Measurements from ENCODE around the gene PHF3.

The PHF3 gene

DNA sequence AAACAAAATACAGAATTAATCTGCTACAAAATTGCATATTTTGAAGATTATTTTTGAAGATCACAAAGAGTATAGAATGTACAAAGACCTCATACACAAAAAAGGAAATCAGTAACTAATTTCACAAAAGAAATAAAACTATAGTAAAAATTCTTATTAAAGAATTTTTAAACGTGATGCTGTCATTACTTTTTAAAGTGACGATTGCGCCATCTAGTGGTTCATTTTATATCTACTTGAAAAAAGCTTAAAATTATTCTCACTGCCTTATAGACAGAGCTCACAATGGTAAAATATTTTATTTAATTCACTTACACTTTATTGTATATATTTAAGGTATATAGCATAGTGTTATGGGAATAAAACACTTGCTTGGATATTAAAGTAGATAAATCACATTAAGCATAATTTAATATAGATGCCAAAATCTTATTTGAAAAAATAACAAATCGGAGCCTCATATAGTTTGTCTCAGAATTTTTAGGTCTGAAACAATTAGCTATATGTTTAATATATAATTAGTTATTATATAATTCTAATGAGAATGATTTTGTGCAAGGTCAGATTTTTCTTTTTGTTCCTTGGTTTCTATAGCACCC, 128.8 kb downstream of the PHF3 start:
- no peak overlapping the region for H2AFZ ChIP-seq (ENCODE audit: low read length)
- H3K4me1 ChIP-seq (ENCODE audit: insufficient read depth, low read length, severe bottlenecking) = no peaks in the 10 kb centered on the region
- TF ChIP-seq, protein P1, sequence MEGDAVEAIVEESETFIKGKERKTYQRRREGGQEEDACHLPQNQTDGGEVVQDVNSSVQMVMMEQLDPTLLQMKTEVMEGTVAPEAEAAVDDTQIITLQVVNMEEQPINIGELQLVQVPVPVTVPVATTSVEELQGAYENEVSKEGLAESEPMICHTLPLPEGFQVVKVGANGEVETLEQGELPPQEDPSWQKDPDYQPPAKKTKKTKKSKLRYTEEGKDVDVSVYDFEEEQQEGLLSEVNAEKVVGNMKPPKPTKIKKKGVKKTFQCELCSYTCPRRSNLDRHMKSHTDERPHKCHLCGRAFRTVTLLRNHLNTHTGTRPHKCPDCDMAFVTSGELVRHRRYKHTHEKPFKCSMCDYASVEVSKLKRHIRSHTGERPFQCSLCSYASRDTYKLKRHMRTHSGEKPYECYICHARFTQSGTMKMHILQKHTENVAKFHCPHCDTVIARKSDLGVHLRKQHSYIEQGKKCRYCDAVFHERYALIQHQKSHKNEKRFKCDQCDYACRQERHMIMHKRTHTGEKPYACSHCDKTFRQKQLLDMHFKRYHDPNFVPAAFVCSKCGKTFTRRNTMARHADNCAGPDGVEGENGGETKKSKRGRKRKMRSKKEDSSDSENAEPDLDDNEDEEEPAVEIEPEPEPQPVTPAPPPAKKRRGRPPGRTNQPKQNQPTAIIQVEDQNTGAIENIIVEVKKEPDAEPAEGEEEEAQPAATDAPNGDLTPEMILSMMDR (IDR thresholded peaks at IDR 0.05; ENCODE audit: low read length) = peak; percentile 28; the same call in 1 of the 2 replicates
- TF ChIP-seq EZH2 (IDR thresholded peaks at IDR 0.05; ENCODE audit: borderline replicate concordance, low read length) = no peak

More for the DNA sequence above, 128.8 kb downstream of the PHF3 start:
- no peak overlapping the region for H3K4me3 ChIP-seq (ENCODE audit: low read depth, low read length, poor library complexity, severe bottlenecking)
- no peak overlapping the region for H3K9ac ChIP-seq (ENCODE audit: low read length)
- H4K20me1 ChIP-seq (ENCODE audit: insufficient read depth, low read length) = no peaks in the 10 kb centered on the region
- H3K4me2 ChIP-seq (ENCODE audit: low read length) = no peak overlapping the region
- no peaks in the 10 kb centered on the region for H3F3A ChIP-seq (ENCODE audit: insufficient read depth, low read length)
- H3K27me3 ChIP-seq (ENCODE audit: insufficient read depth, low read length) = no peaks in the 10 kb centered on the region
- H3K9me2 ChIP-seq (ENCODE audit: low read depth, low read length) = no peaks in the 10 kb centered on the region
- H3K27ac ChIP-seq (ENCODE audit: low read depth, low read length, poor library complexity, severe bottlenecking) = no peak overlapping the region
- no peaks in the 10 kb centered on the region for H3K79me2 ChIP-seq (ENCODE audit: insufficient read depth, low read length)
- no peaks in the 10 kb centered on the region for H3K36me3 ChIP-seq (ENCODE audit: insufficient read depth, low read length)
- H3K9me3 ChIP-seq (ENCODE audit: low read length) = no peaks in the 10 kb centered on the region
